Suprapubic skin (tissue), 3 donors: Measurements from ENCODE around the gene CHRM2.

Experiments used
- CTCF ChIP-seq, 2 donors: fragments of 200-600 bp in 1 of 2; fragments of 450-650 bp in 1 of 2; sonication (generic) in 1 of 2; IDR thresholded peaks; one replicate each; pipeline ENCODE4 v1.5.1; 2016 to 2019; ENCODE audit warnings: antibody characterized with exemption in 2 of 2, mild to moderate bottlenecking in 1 of 2, moderate library complexity in 1 of 2
- POLR2A ChIP-seq, 2 donors: fragments of 450-650 bp; IDR thresholded peaks; one replicate each; pipeline ENCODE4 v1.6.1; 2017; ENCODE audit warnings: antibody characterized with exemption in 2 of 2, mild to moderate bottlenecking in 2 of 2, moderate library complexity in 2 of 2

DNA sequence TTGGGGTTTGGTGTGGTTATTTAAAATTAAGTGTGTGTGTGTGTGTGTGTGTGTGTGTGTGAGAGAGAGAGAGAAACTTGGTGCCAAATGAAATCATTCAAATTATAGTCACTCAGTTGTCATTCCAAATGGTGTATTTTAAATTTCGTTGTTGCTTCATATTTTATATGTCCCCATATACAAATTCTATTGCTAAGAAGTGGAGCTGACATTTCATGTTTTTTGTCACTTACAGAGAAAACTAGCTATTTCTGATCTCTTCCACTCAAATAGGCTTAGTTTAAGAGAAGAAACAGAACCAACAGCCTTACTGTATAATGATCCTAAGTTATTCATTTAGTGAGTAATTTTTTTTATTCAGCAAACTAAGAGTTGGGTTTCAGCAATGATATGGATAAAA lies 42.3 kb downstream of the CHRM2 start:
- TF ChIP-seq CTCF (IDR thresholded peaks at IDR 0.05) (no peak), POLR2A (IDR thresholded peaks at IDR 0.05) (no peak)
